GM13976 (cell line): ENCODE data around the gene CASK.

Experiments
- DNase-seq: peaks from one replicate; pipeline ENCODE4 v3.0.0; 2012; ENCODE audit warnings: low spot score
- CTCF ChIP-seq: IDR thresholded peaks from 2 replicates; pipeline ENCODE4 v1.5.1; 2012; ENCODE audit warnings: borderline replicate concordance, mild to moderate bottlenecking; ENCODE audit not compliant: insufficient read depth; ENCODE audit errors: extremely low read depth, missing control alignments, control extremely low read depth
- in situ Hi-C: fragments of 300-500 bp; cut with MboI; formaldehyde crosslinking; loops from one replicate; pipeline ENCODE4 v1.12.0; 2022; ENCODE audit warnings: low sequenced_read_pairs, mixed read lengths, inconsistent platforms; ENCODE audit not compliant: unreplicated experiment

CASK gene

GRCh38 chrX:41599507-41599906 lies 323.8 kb downstream of the CASK start:
- in situ Hi-C loops = no loop called here
- TF ChIP-seq CTCF = no peak
- no peak for DNase-seq

GRCh38 chrX:41596596-41596995 lies 326.8 kb downstream of the CASK start:
- in situ Hi-C loops = no loop called here
- DNase-seq = peak; percentile 30
- no peak for TF ChIP-seq CTCF

GRCh38 chrX:41594634-41595033 lies 328.7 kb downstream of the CASK start:
- TF ChIP-seq CTCF = no peak
- in situ Hi-C loops = no loop called here
- no peak for DNase-seq

- in situ Hi-C loops = no loop called here
- no peak for TF ChIP-seq CTCF
- no peak for DNase-seq
Observed at GRCh38 chrX:41591906-41592305, 331.4 kb downstream of the CASK start.

- in situ Hi-C loops = no loop called here
- TF ChIP-seq CTCF = no peak
- no peak for DNase-seq
Observed at GRCh38 chrX:41590641-41591040, 332.7 kb downstream of the CASK start.

- TF ChIP-seq CTCF = no peak
- in situ Hi-C loops = no loop called here
- no peak for DNase-seq
Observed at GRCh38 chrX:41589634-41590270, 333.6 kb downstream of the CASK start.
